Stimulated activated CD4-positive, alpha-beta T cell treated with anti-CD3 and anti-CD28 coated beads, Interleukin-1b, Interleukin-23, amount 100 ng/mL, for 24 hours (primary cell): ENCODE results near the gene TPTE.
"Not testable (repeated sequence)": the region's sequence is repeated elsewhere in the genome, so short reads cannot be mapped to it uniquely, and the experiment has no call there.

Source experiments
- DNase-seq, 4 experiments: peaks; one replicate each; pipeline ENCODE4 v3.0.0-alpha.2; 2020; ENCODE audit warnings: low read depth in 4 of 4, low spot score in 1 of 4

TPTE gene

GRCh38 chr21:10616535-10616934 lies 95.2 kb downstream of the TPTE start:
- DNase-seq: no peak

GRCh38 chr21:10617133-10617752 lies 95.9 kb downstream of the TPTE start:
- not testable (repeated sequence) for DNase-seq

- DNase-seq: no peak
Observed at GRCh38 chr21:10627316-10627863, 106.0 kb downstream of the TPTE start.

GRCh38 chr21:10629239-10629638 lies 107.9 kb downstream of the TPTE start:
- DNase-seq: not testable (repeated sequence)

- DNase-seq: not testable (repeated sequence)
Observed at GRCh38 chr21:10630829-10631228, 109.4 kb downstream of the TPTE start.

GRCh38 chr21:10631316-10631715 lies 109.9 kb downstream of the TPTE start:
- DNase-seq: not testable (repeated sequence)

GRCh38 chr21:10638144-10638543 lies 116.8 kb downstream of the TPTE start:
- not testable (repeated sequence) for DNase-seq

- DNase-seq: no peak
Observed at GRCh38 chr21:10639123-10639522, 117.7 kb downstream of the TPTE start.

GRCh38 chr21:10639746-10640145 lies 118.4 kb downstream of the TPTE start:
- DNase-seq: not testable (repeated sequence)

- DNase-seq: no peak
Observed at GRCh38 chr21:10640446-10640845, 119.1 kb downstream of the TPTE start.

GRCh38 chr21:10641107-10641506 lies 119.7 kb downstream of the TPTE start:
- DNase-seq: no peak

GRCh38 chr21:10645667-10646066 lies 124.3 kb downstream of the TPTE start:
- DNase-seq: not testable (repeated sequence)

- not testable (repeated sequence) for DNase-seq
Observed at GRCh38 chr21:10649350-10650149, 128.2 kb downstream of the TPTE start.

GRCh38 chr21:10650297-10650696 lies 128.9 kb downstream of the TPTE start:
- not testable (repeated sequence) for DNase-seq
